ENCODE measurements around the gene RBM20. TPM values are rescaled to one million over a fixed set of nuclear protein-coding genes. Genes with fewer than 3 reads are reported as not detected.
A peak's percentile ranks its signal among the peaks of the same experiment; 100 is the strongest.

Gene RBM20
- total and polyA plus RNA-seq, 12 donors, result 0.07 to 2.3 (median 0.28) TPM; not detected in 2

GRCh38 chr10:110808123-110808522, 164.0 kb downstream of the RBM20 start:
- 65 to 82% (median 71%) methylated on average over 3 of the region's 3 CpGs for WGBS, 4 donors
- H3K36me3 ChIP-seq (replicated peaks in 1 of 2), result no peaks in the 10 kb centered on the region
- intact Hi-C loops (cut with DNase I), result no loop called here

GRCh38 chr10:110808615-110809014, 164.5 kb downstream of the RBM20 start:
- no peak for TF ChIP-seq CTCF (IDR thresholded peaks at IDR 0.05)
- TF ChIP-seq POLR2A (IDR thresholded peaks at IDR 0.05), result no peak
- WGBS, 4 donors, result 74 to 98% (median 82%) methylated on average over 3 to 5 of the region's 5 CpGs
- Histone ChIP-seq H3K4me1 (replicated peaks in 1 of 2) (peaks cover 0 to 8% of the 10 kb centered on the region in 2 donors), H3K27me3 (no peaks in the 10 kb centered on the region), H3K4me3 (no peak overlapping the region), H3K36me3 (replicated peaks in 1 of 2) (no peaks in the 10 kb centered on the region), H3K27ac (no peak overlapping the region), H3K9me3 (replicated peaks in 1 of 3) (no peaks in the 10 kb centered on the region)
- DNase-seq, result no peak
- intact Hi-C loops (cut with DNase I), result no loop called here

More at GRCh38 chr10:110808123-110808522, 164.0 kb downstream of the RBM20 start:
- H3K27ac ChIP-seq, result no peak overlapping the region
- no peak overlapping the region for H3K4me3 ChIP-seq
- no peaks in the 10 kb centered on the region for H3K27me3 ChIP-seq
- DNase-seq, result no peak
- H3K9me3 ChIP-seq (replicated peaks in 1 of 3), result no peaks in the 10 kb centered on the region
- TF ChIP-seq CTCF (IDR thresholded peaks at IDR 0.05) (no peak), POLR2A (IDR thresholded peaks at IDR 0.05) (no peak)
- H3K4me1 ChIP-seq (replicated peaks in 1 of 2), result peaks cover 0 to 8% of the 10 kb centered on the region in 2 donors

GRCh38 chr10:110810625-110811024, 166.5 kb downstream of the RBM20 start:
- intact Hi-C loops (cut with DNase I), result loop anchor here in 1 of 2 donors (10.0 kb wide), 1 partner anchor 74 kb away; no protein-coding TSS in a partner anchor
- H3K9me3 ChIP-seq (replicated peaks in 1 of 3), result no peaks in the 10 kb centered on the region
- 71 to 92% (median 83%) methylated on average over 9 of the region's 9 CpGs for WGBS, 4 donors
- no peak for TF ChIP-seq POLR2A (IDR thresholded peaks at IDR 0.05)
- no peak for TF ChIP-seq CTCF (IDR thresholded peaks at IDR 0.05)
- DNase-seq, result no peak
- H3K4me1 ChIP-seq (replicated peaks in 1 of 2), result no peaks in the 10 kb centered on the region
- no peak overlapping the region for H3K27ac ChIP-seq
- no peaks in the 10 kb centered on the region for H3K27me3 ChIP-seq
- H3K4me3 ChIP-seq, result no peak overlapping the region
- no peaks in the 10 kb centered on the region for H3K36me3 ChIP-seq (replicated peaks in 1 of 2)

GRCh38 chr10:110811791-110812581, 167.8 kb downstream of the RBM20 start:
- Histone ChIP-seq H3K9me3 (replicated peaks in 1 of 3) (no peaks in the 10 kb centered on the region), H3K36me3 (replicated peaks in 1 of 2) (no peaks in the 10 kb centered on the region), H3K4me1 (replicated peaks in 1 of 2) (no peaks in the 10 kb centered on the region), H3K27me3 (no peaks in the 10 kb centered on the region), H3K4me3 (no peak overlapping the region), H3K27ac (no peak overlapping the region)
- intact Hi-C loops (cut with DNase I), result loop anchor here in 1 of 2 donors (10.0 kb wide), 1 partner anchor 73 kb away; no protein-coding TSS in a partner anchor
- DNase-seq, result peak in 4 of 7 donors; percentile 39 to 60 (median 46)
- TF ChIP-seq POLR2A (IDR thresholded peaks at IDR 0.05), result no peak
- TF ChIP-seq CTCF (IDR thresholded peaks at IDR 0.05), result no peak
- 89 to 93% (median 92%) methylated on average over 16 to 23 of the region's 23 CpGs for WGBS, 4 donors

All from adrenal gland (tissue), 12 donors.